Esophagus muscularis mucosa (tissue), 3 donors: ENCODE results near the gene PLEKHM1.

Experiments used
- CTCF ChIP-seq, 3 experiments: fragments of 200-600 bp in 2 of 3; fragments of 450-650 bp in 1 of 3; sonication (generic) in 2 of 3; IDR thresholded peaks; one replicate each; pipeline ENCODE4 v1.5.1; 2017 to 2019; ENCODE audit warnings: antibody characterized with exemption in 3 of 3, mild to moderate bottlenecking in 2 of 3, moderate library complexity in 1 of 3
- POLR2A ChIP-seq: fragments of 450-650 bp; IDR thresholded peaks from one replicate; pipeline ENCODE4 v1.6.1; 2017; ENCODE audit warnings: antibody characterized with exemption, moderate library complexity, mild to moderate bottlenecking, low read depth
- POLR2AphosphoS5 ChIP-seq, 2 donors: sonication (generic); formaldehyde crosslinking; IDR thresholded peaks; one replicate each; pipeline ENCODE4 v1.6.1; 2017; ENCODE audit warnings: antibody characterized with exemption in 2 of 2

DNA sequence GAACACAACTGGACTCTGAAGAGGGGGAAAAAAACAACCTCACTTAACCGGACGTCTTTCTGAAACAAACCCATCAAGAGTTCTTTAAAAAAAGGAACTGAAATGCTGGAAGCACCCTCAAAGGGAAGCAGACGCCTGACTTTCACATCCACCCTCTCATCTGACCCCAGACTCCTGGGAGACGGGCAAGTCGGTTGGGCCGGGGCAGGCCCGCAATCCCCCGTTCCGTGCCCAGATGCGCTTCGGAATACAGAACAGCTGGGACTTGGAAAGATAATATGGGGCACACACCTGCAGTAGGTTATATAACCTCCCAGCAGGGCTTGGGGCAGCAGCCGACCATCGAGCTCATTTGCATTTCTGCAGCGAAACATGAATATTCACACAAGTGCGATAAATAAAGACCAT, 61.6 kb downstream of the PLEKHM1 start:
- TF ChIP-seq CTCF (IDR thresholded peaks at IDR 0.05): no peak
- no peak for TF ChIP-seq POLR2AphosphoS5 (IDR thresholded peaks at IDR 0.05)
- no peak for TF ChIP-seq POLR2A
